Measurements from ENCODE around the gene MAPRE3. TPM values are rescaled to one million over a fixed set of nuclear protein-coding genes. Genes with fewer than 3 reads are reported as not detected.

Gene MAPRE3
- total RNA-seq, 2 experiments from 2014 or later = 3.2 to 4.1 TPM

DNA sequence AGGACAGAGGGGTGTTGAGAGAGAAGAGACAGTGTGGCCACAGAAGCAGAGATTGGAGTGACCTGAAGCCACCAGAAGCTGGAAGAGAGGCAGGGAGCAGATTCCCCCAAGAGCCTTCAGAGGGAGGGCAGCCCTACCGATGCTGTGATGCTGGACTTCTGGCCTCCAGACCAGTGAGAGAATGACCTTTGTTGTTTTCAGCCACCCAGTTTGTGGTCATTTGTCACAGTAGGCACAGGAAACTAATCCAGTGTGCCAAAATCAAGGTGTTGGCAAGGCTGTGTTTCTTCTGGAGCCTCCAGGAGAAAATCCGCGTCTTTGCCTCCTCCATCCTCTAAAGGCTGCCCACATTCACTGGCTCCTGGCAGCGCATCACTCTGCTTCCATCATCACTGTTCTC lies 15.4 kb downstream of the MAPRE3 start:
- CTCF ChIA-PET = interaction anchor here (0.9 to 1.0 kb wide), 3 partner anchors 9 to 24 kb away, joined by 3 to 7 read pairs (median 4); no protein-coding TSS in a partner anchor
- Mint-ChIP-seq H3K36me3 (ENCODE audit: low read depth) (no peaks in the 10 kb centered on the region), H3K27me3 (no peaks in the 10 kb centered on the region), H3K4me1 (no peaks in the 10 kb centered on the region), H3K9me3 (ENCODE audit: low read depth) (no peaks in the 10 kb centered on the region), H3K4me3 (no peak overlapping the region), H3K27ac (no peak overlapping the region)
- no peak for ATAC-seq
- POLR2A ChIA-PET = no interaction called here
- intact Hi-C loops (cut with DNase I, micrococcal nuclease) = no loop called here
- no peak for DNase-seq

DNA sequence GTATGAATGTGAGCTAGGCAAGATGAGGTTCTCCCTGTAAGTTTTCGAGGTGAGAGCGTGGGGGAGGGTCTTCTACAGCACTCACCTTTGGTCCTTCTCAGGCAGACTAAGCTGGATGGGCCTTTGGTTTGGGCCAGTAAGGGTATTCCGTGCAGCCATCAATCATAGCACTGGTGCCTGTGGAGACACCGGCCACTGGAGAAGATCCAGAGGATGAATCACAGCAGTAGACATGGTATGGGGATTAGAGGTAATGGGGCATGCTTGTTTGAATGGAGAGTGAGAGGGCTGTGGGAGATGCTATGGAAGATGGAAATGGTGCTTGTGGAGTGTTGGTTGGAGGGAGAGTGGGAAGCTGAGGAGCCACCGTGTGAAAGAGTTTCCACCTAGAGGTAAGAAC lies 16.1 kb downstream of the MAPRE3 start:
- POLR2A ChIA-PET = no interaction called here
- ATAC-seq (no peak), DNase-seq (no peak)
- no peak overlapping the region for H3K27ac Mint-ChIP-seq
- no peaks in the 10 kb centered on the region for H3K36me3 Mint-ChIP-seq (ENCODE audit: low read depth)
- H3K9me3 Mint-ChIP-seq (ENCODE audit: low read depth) = no peaks in the 10 kb centered on the region
- CTCF ChIA-PET = interaction anchor here (0.6 to 1.0 kb wide), 5 partner anchors 9 to 1168 kb away, joined by 3 to 7 read pairs (median 4); no protein-coding TSS in a partner anchor
- no peaks in the 10 kb centered on the region for H3K4me1 Mint-ChIP-seq
- intact Hi-C loops (cut with DNase I, micrococcal nuclease) = no loop called here
- H3K4me3 Mint-ChIP-seq = no peak overlapping the region
- no peaks in the 10 kb centered on the region for H3K27me3 Mint-ChIP-seq

GRCh38 chr2:26988058-26988860 lies 17.8 kb downstream of the MAPRE3 start:
- intact Hi-C loops (cut with DNase I, micrococcal nuclease) = no loop called here
- DNase-seq (no peak), ATAC-seq (no peak)
- POLR2A ChIA-PET = no interaction called here
- H3K9me3 Mint-ChIP-seq (ENCODE audit: low read depth) = no peaks in the 10 kb centered on the region
- no peaks in the 10 kb centered on the region for H3K4me1 Mint-ChIP-seq
- no peaks in the 10 kb centered on the region for H3K27me3 Mint-ChIP-seq
- no peaks in the 10 kb centered on the region for H3K36me3 Mint-ChIP-seq (ENCODE audit: low read depth)
- CTCF ChIA-PET = interaction anchor here (1.2 to 1.7 kb wide), 4 partner anchors 26 to 142 kb away, joined by 3 to 7 read pairs (median 4); no protein-coding TSS in a partner anchor
- H3K4me3 Mint-ChIP-seq = no peak overlapping the region
- H3K27ac Mint-ChIP-seq = no peak overlapping the region

GRCh38 chr2:26989156-26989555 lies 18.7 kb downstream of the MAPRE3 start:
- no peaks in the 10 kb centered on the region for H3K36me3 Mint-ChIP-seq (ENCODE audit: low read depth)
- ChIA-PET POLR2A (no interaction called here), CTCF (interaction anchor here (1.6 to 1.7 kb wide), 3 partner anchors 9 to 143 kb away, joined by 3 to 7 read pairs (median 4); no protein-coding TSS in a partner anchor)
- ATAC-seq (no peak), DNase-seq (no peak)
- H3K4me1 Mint-ChIP-seq = no peaks in the 10 kb centered on the region
- H3K27ac Mint-ChIP-seq = no peak overlapping the region
- no peaks in the 10 kb centered on the region for H3K9me3 Mint-ChIP-seq (ENCODE audit: low read depth)
- intact Hi-C loops (cut with DNase I, micrococcal nuclease) = no loop called here
- H3K27me3 Mint-ChIP-seq = no peaks in the 10 kb centered on the region
- H3K4me3 Mint-ChIP-seq = no peak overlapping the region

DNA sequence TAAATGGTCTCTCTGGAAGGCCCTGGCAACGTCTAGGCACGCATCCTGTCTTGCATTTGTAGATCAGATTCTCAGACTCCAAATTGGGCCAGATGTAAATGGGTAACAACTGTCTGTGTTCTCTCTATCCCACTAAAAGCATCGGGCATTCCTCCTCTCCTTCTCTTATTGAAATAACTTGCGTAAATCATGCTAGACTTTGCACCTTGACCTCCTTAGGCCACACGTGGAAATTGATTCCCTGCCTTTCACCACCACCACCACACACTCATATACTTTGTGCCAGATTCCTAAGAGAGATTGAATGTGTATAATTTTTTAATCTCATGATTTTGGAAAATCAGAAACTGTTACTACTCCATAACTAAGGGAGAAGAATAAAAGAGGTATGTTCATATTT lies 21.3 kb downstream of the MAPRE3 start:
- no peaks in the 10 kb centered on the region for H3K27me3 Mint-ChIP-seq
- DNase-seq (no peak), ATAC-seq (no peak)
- CTCF ChIA-PET = no interaction called here
- intact Hi-C loops (cut with DNase I, micrococcal nuclease) = no loop called here
- H3K9me3 Mint-ChIP-seq (ENCODE audit: low read depth) = no peaks in the 10 kb centered on the region
- H3K36me3 Mint-ChIP-seq (ENCODE audit: low read depth) = no peaks in the 10 kb centered on the region
- H3K27ac Mint-ChIP-seq = no peak overlapping the region
- H3K4me1 Mint-ChIP-seq = no peaks in the 10 kb centered on the region
- no peak overlapping the region for H3K4me3 Mint-ChIP-seq
- POLR2A ChIA-PET = no interaction called here

DNA sequence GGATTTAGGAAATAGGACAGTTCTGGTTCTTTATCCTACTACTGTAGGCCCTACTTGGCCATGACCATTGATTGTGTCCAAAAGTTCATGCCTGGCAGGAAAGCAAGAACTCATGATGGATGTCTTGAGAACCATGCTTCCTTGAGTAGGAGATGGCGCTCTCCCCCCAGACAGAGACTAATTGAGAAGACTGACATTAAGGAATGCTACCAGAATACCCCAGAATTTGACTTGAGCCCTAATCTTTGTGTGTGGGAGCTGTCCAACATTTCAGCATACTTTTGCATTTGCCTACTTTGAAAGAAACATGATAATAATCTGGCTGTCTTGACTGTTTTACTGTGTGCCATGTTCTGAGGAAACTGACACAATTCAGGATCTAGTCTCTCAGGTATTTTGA lies 23.3 kb downstream of the MAPRE3 start:
- DNase-seq (no peak), ATAC-seq (no peak)
- CTCF ChIA-PET = interaction anchor here (0.5 to 2.6 kb wide), 5 partner anchors 11 to 1001 kb away, joined by 3 to 11 read pairs (median 3); no protein-coding TSS in a partner anchor
- Mint-ChIP-seq H3K4me1 (no peaks in the 10 kb centered on the region), H3K9me3 (ENCODE audit: low read depth) (no peaks in the 10 kb centered on the region), H3K36me3 (ENCODE audit: low read depth) (no peaks in the 10 kb centered on the region), H3K27ac (no peak overlapping the region), H3K4me3 (no peak overlapping the region), H3K27me3 (peaks cover under 1% of the 10 kb centered on the region)
- POLR2A ChIA-PET = interaction anchor here (0.6 kb wide), 1 partner anchor 1110 kb away, joined by 9 read pairs; no protein-coding TSS in a partner anchor
- intact Hi-C loops (cut with DNase I, micrococcal nuclease) = no loop called here

GRCh38 chr2:26994983-26995382 lies 24.5 kb downstream of the MAPRE3 start:
- H3K4me1 Mint-ChIP-seq = no peaks in the 10 kb centered on the region
- POLR2A ChIA-PET = no interaction called here

DNA sequence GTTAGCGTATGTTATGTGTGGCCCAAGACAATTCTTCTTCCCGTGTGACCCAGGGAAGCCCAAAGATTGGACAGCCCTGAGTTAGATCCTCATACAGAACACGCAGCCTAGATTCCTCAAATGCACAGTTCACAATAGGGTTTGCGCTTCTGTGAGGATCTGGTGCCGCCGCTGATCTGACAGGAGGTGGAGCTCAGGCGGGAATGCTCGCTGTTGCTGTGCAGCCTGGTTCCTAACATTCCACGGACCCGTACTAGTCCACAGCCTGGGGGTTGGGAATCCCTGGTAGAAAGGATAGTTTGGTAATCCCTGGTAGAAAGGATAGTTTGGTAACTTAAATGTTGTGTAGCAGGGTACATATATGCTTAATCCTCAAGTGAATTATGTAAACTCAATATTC lies 27.0 kb downstream of the MAPRE3 start:
- H3K27ac Mint-ChIP-seq = no peak overlapping the region
- ChIA-PET CTCF (no interaction called here), POLR2A (no interaction called here)
- H3K9me3 Mint-ChIP-seq (ENCODE audit: low read depth) = no peaks in the 10 kb centered on the region
- ATAC-seq = no peak
- no peaks in the 10 kb centered on the region for H3K4me1 Mint-ChIP-seq
- intact Hi-C loops (cut with DNase I, micrococcal nuclease) = no loop called here
- no peak overlapping the region for H3K4me3 Mint-ChIP-seq
- H3K36me3 Mint-ChIP-seq (ENCODE audit: low read depth) = no peaks in the 10 kb centered on the region
- H3K27me3 Mint-ChIP-seq = peaks cover 5% of the 10 kb centered on the region
- no peak for DNase-seq

More at GRCh38 chr2:26994983-26995382, 24.5 kb downstream of the MAPRE3 start:
- Mint-ChIP-seq H3K36me3 (ENCODE audit: low read depth) (no peaks in the 10 kb centered on the region), H3K9me3 (ENCODE audit: low read depth) (no peaks in the 10 kb centered on the region), H3K27me3 (peaks cover 5% of the 10 kb centered on the region), H3K4me3 (no peak overlapping the region), H3K27ac (no peak overlapping the region)
- DNase-seq (no peak), ATAC-seq (no peak)
- intact Hi-C loops (cut with DNase I, micrococcal nuclease) = no loop called here
- CTCF ChIA-PET = interaction anchor here (0.9 to 2.6 kb wide), 8 partner anchors 9 to 72 kb away, joined by 3 to 11 read pairs (median 4); partner anchors contain the start of gene AGBL5

DNA sequence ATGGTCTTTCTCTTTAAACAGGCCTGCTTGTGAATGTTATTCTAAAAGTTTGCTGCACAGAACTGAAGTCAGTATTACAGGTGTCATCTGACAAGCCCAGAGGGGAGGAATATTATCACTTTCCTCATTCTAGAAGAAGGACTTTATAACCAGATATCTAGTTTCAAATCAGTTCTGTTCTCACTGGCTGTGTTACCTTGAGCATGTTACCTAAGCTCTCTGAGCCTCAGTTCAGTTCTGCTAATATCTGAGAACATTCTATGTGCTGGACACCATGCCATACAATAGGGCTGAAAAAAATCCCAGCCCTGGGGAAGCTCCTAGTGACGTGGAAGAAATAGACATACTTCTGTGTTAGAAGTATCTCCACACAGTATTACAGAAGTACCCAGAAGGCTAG lies 27.9 kb downstream of the MAPRE3 start:
- POLR2A ChIA-PET = no interaction called here
- ATAC-seq = no peak
- no peaks in the 10 kb centered on the region for H3K36me3 Mint-ChIP-seq (ENCODE audit: low read depth)
- H3K27me3 Mint-ChIP-seq = peaks cover 5% of the 10 kb centered on the region
- no peaks in the 10 kb centered on the region for H3K4me1 Mint-ChIP-seq
- no peak for DNase-seq
- intact Hi-C loops (cut with DNase I, micrococcal nuclease) = no loop called here
- no peaks in the 10 kb centered on the region for H3K9me3 Mint-ChIP-seq (ENCODE audit: low read depth)
- H3K4me3 Mint-ChIP-seq = no peak overlapping the region
- CTCF ChIA-PET = interaction anchor here (0.6 to 2.2 kb wide), 3 partner anchors 19 to 171 kb away, joined by 3 to 11 read pairs (median 4); no protein-coding TSS in a partner anchor
- H3K27ac Mint-ChIP-seq = no peak overlapping the region

GRCh38 chr2:27000228-27000627 lies 29.8 kb downstream of the MAPRE3 start:
- intact Hi-C loops (cut with DNase I, micrococcal nuclease) = no loop called here
- H3K27me3 Mint-ChIP-seq = peaks cover 8% of the 10 kb centered on the region
- ATAC-seq (no peak), DNase-seq (no peak)
- no peak overlapping the region for H3K4me3 Mint-ChIP-seq
- H3K9me3 Mint-ChIP-seq (ENCODE audit: low read depth) = no peaks in the 10 kb centered on the region
- H3K27ac Mint-ChIP-seq = no peak overlapping the region
- POLR2A ChIA-PET = no interaction called here
- CTCF ChIA-PET = interaction anchor here (0.7 kb wide), 1 partner anchor 237 kb away, joined by 3 read pairs; no protein-coding TSS in a partner anchor
- no peaks in the 10 kb centered on the region for H3K4me1 Mint-ChIP-seq
- no peaks in the 10 kb centered on the region for H3K36me3 Mint-ChIP-seq (ENCODE audit: low read depth)

GRCh38 chr2:27000995-27001394 lies 30.6 kb downstream of the MAPRE3 start:
- ATAC-seq = no peak
- Mint-ChIP-seq H3K9me3 (ENCODE audit: low read depth) (no peaks in the 10 kb centered on the region), H3K27me3 (peaks cover 8% of the 10 kb centered on the region), H3K4me3 (no peak overlapping the region), H3K4me1 (no peaks in the 10 kb centered on the region), H3K36me3 (ENCODE audit: low read depth) (no peaks in the 10 kb centered on the region), H3K27ac (no peak overlapping the region)
- intact Hi-C loops (cut with DNase I, micrococcal nuclease) = no loop called here
- ChIA-PET CTCF (no interaction called here), POLR2A (no interaction called here)
- no peak for DNase-seq

DNA sequence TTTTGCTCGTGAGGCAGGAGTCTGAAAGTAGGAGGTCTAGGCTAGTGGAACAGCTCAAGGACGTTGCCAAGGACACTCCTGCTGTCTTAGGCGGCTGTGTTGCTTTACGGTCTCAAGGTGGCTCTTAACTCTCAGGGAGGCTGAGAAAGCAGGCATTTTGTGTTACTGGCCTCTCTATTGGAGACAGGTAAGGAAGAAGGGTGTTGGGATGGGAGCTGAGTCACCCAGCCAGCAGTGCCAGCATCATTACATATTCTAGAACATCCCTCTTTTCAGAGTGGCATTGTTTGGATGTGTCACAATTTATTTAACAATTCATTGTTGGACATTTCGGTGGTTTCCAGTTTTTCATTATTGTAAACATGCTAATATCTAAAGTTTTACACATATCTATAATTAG lies 31.5 kb downstream of the MAPRE3 start:
- no peaks in the 10 kb centered on the region for H3K9me3 Mint-ChIP-seq (ENCODE audit: low read depth)
- H3K4me1 Mint-ChIP-seq = no peaks in the 10 kb centered on the region
- DNase-seq (no peak), ATAC-seq (no peak)
- ChIA-PET CTCF (interaction anchor here (0.6 kb wide), 1 partner anchor 9 kb away, joined by 3 read pairs; no protein-coding TSS in a partner anchor), POLR2A (no interaction called here)
- no peak overlapping the region for H3K4me3 Mint-ChIP-seq
- H3K27ac Mint-ChIP-seq = no peak overlapping the region
- intact Hi-C loops (cut with DNase I, micrococcal nuclease) = no loop called here
- H3K27me3 Mint-ChIP-seq = peaks cover 8% of the 10 kb centered on the region
- no peaks in the 10 kb centered on the region for H3K36me3 Mint-ChIP-seq (ENCODE audit: low read depth)

Measured in activated CD4-positive, alpha-beta T cell treated with anti-CD3 and anti-CD28 coated beads for 36 hours (primary cell).